ENCODE measurements around the gene CDK6.

GRCh38 chr7:92876836-92877235 is 40.5 kb upstream of the CDK6 start:
- TF ChIP-seq CTCF (IDR thresholded peaks at IDR 0.05) (no peak), EZH2 (IDR thresholded peaks at IDR 0.05) (no peak)

Measured in neural progenitor cell (in vitro differentiated cells).